ENCODE data around the gene JMJD8. TPM values are rescaled to one million over a fixed set of nuclear protein-coding genes. Genes with fewer than 3 reads are reported as not detected.

Gene JMJD8
- total RNA-seq, 1 experiment from 2014 or later: 33.4 TPM

DNA sequence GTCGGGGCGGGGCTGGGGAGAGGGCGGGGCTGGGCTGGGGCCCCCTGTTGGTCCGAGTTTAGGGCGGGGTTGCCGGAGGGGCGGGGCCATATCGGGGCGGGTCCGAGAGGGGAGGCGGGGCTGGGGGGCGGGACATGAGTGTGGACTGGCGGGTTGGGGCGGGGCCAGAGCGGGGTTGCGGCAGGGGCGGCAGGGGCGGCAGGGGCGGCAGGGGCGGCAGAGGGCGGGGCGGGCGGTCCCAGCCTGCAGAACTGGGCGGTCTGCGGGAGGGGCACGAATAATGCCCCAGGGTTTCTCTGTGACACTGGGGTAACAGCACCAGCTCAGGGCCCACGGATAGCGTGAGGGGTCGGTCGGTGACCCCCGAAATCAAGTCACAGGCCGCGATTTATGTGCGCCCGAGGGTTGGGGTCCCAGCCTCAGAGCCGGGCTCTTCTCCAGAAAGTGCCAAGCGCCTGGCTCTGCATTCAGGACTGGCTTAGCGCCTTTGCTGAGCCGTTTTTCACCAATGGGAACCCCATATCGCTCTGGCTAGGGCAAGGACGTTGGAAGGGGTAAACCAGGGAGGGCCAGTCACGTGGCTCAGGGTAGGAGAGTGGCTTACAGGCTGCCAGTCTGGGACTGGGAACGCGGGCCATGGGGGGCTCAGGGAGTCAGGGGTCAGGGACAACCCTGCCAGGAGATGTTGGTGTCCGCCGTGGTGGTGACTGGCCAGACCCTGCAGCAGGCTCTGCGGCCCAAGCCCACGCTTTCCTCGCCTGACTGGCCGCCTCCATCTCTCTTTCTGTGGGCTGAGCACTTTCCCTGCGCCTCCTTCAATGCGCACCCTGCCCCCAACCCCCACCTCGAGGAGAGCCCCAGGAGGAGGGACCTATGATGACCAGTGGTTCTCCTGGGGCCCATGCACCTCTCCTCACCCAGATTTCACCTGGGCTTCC is 46.8 kb downstream of the JMJD8 start:
- Mint-ChIP-seq H3K4me1 (ENCODE audit: insufficient read depth, unreplicated experiment) (no peaks in the 10 kb centered on the region), H3K36me3 (ENCODE audit: insufficient read depth, unreplicated experiment) (peaks cover 11% of the 10 kb centered on the region), H3K4me3 (ENCODE audit: unreplicated experiment) (peak overlapping the region; percentile 91), H3K27me3 (ENCODE audit: insufficient read depth, unreplicated experiment) (no peaks in the 10 kb centered on the region), H3K27ac (ENCODE audit: low read depth, unreplicated experiment) (peak overlapping the region; percentile 94), H3K9me3 (ENCODE audit: unreplicated experiment) (no peaks in the 10 kb centered on the region)
- CTCF ChIA-PET: interaction anchor here (0.6 kb wide), 1 partner anchor 110 kb away, joined by 3 read pairs; the partner anchor contains the start of gene CAPN15
- no TSS peak for BruUV-seq (replicated peaks)
- peak; percentile 91 for DNase-seq (ENCODE audit: unreplicated experiment)
- intact Hi-C loops (cut with micrococcal nuclease): loop anchor here (2.0 kb wide), 1 partner anchor 45 kb away; no protein-coding TSS in a partner anchor
- POLR2A ChIA-PET: interaction anchor here (0.7 to 4.0 kb wide), 18 partner anchors 8 to 213 kb away, joined by 3 to 43 read pairs (median 7); partner anchors contain the start of genes CAPN15, JMJD8, MSLN and RAB40C
- TF ChIP-seq, protein P1, sequence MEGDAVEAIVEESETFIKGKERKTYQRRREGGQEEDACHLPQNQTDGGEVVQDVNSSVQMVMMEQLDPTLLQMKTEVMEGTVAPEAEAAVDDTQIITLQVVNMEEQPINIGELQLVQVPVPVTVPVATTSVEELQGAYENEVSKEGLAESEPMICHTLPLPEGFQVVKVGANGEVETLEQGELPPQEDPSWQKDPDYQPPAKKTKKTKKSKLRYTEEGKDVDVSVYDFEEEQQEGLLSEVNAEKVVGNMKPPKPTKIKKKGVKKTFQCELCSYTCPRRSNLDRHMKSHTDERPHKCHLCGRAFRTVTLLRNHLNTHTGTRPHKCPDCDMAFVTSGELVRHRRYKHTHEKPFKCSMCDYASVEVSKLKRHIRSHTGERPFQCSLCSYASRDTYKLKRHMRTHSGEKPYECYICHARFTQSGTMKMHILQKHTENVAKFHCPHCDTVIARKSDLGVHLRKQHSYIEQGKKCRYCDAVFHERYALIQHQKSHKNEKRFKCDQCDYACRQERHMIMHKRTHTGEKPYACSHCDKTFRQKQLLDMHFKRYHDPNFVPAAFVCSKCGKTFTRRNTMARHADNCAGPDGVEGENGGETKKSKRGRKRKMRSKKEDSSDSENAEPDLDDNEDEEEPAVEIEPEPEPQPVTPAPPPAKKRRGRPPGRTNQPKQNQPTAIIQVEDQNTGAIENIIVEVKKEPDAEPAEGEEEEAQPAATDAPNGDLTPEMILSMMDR (IDR thresholded peaks at IDR 0.05; ENCODE audit: unreplicated experiment): no peak

DNA sequence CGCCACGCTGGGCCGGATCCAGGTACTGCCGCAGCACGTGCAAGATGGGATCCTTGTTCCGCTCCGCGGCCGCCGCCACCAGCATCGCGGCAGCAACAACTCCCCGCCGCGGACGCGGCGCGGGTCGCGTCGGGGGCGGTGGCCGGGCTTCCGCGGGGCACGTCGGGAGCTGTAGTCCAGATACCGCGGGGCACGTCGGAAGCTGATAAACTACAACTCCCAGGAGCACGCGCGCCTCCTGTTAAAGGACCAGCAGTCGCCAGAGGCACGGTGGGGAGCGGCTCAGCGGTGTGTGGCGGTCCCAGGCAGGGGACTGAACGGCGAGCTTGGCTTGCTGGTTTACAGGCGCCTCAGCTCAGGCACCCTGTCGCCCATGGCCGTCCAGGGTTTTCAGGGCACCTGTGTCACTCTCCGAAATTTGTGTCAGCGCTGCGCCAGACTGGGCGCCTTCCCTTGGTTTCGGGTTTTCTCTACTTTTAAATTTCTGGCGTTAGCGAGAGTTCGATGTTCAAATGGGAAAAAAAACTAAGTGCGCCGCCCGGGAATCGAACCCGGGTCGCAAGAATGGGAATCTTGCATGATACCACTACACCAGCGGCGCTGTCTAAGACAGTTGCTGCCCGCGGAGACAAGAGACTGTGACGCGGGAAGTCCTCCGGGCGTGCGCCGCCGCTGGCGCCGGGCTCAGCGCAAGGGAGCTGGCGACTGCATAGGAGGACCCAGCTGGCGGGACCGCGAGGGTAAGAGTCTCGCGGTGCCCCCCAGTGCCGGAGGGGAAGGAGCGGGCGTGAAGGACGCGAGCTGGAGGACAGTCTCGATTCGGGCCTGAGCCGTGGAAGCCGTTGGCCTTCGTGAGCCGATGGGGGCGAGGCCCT is 47.7 kb downstream of the JMJD8 start, which contains the start of gene METTL26:
Gene METTL26 (minus strand): TSS at position 100 of the 875 bp plus-strand sequence. CDS start 15 bp downstream, at position 85.
- intact Hi-C loops (cut with micrococcal nuclease): loop anchor here (2.0 kb wide), 1 partner anchor 44 kb away; no protein-coding TSS in a partner anchor
- POLR2A ChIA-PET: interaction anchor here (0.7 to 4.0 kb wide), 22 partner anchors 9 to 212 kb away, joined by 3 to 43 read pairs (median 6); partner anchors contain the start of genes CAPN15, JMJD8, MSLN and RAB40C

DNA sequence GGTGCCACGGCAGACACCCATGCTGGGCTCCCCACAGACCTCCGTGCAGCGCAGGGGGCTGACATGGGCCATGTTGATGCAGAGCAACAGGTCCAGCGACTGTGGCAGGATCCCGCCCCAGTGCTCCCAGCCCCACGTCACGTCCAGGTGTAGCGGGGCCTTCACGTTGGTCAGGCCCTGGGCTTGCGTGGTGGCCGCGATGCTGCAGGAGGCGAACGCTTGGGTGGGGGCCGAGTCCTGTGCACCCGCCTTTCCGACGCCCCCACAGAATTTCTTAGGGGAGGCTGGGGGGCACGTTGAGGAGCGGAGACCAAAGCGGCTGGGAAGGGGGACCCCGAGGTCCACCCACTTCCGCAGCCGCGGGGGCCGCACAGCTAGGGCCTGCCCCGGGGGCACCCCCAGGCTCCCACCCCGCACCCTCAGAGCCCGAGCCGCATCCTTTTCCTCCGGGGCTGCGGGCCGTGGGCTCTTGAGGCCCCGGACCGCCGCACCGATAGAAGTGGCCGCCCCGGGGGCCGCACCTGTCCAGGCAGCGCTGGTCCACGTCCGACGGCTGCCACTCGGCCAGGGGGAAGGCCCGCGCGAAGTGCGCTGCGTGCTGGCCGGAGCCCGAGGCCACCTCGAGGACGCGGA is 48.4 kb downstream of the JMJD8 start:
- H3K9me3 Mint-ChIP-seq (ENCODE audit: unreplicated experiment): no peaks in the 10 kb centered on the region
- intact Hi-C loops (cut with micrococcal nuclease): loop anchor here (2.0 kb wide), 1 partner anchor 43 kb away; no protein-coding TSS in a partner anchor
- no peak for DNase-seq (ENCODE audit: unreplicated experiment)
- TF ChIP-seq, protein P1 (IDR thresholded peaks at IDR 0.05; ENCODE audit: unreplicated experiment): no peak
- no TSS peak for BruUV-seq (replicated peaks)
- H3K4me1 Mint-ChIP-seq (ENCODE audit: insufficient read depth, unreplicated experiment): peaks cover 5% of the 10 kb centered on the region
- no peak overlapping the region for H3K27ac Mint-ChIP-seq (ENCODE audit: low read depth, unreplicated experiment)
- CTCF ChIA-PET: interaction anchor here (0.6 to 0.7 kb wide), 4 partner anchors 35 to 222 kb away, joined by 3 to 5 read pairs (median 4); no protein-coding TSS in a partner anchor
- H3K27me3 Mint-ChIP-seq (ENCODE audit: insufficient read depth, unreplicated experiment): no peaks in the 10 kb centered on the region
- POLR2A ChIA-PET: interaction anchor here (0.9 to 4.0 kb wide), 20 partner anchors 9 to 212 kb away, joined by 3 to 43 read pairs (median 8); partner anchors contain the start of genes CAPN15, JMJD8, MSLN and RAB40C
- peaks cover 11% of the 10 kb centered on the region for H3K36me3 Mint-ChIP-seq (ENCODE audit: insufficient read depth, unreplicated experiment)
- peak overlapping the region; percentile 91 for H3K4me3 Mint-ChIP-seq (ENCODE audit: unreplicated experiment)

More for the DNA sequence above, 47.7 kb downstream of the JMJD8 start, which contains the start of gene METTL26:
- CTCF ChIA-PET: interaction anchor here (0.6 to 0.8 kb wide), 6 partner anchors 31 to 223 kb away, joined by 3 to 5 read pairs (median 3); partner anchors contain the start of genes CAPN15 and RHOT2
- H3K27ac Mint-ChIP-seq (ENCODE audit: low read depth, unreplicated experiment): peak within 1 kb of the TSS; percentile 94
- TF ChIP-seq, protein P1 (IDR thresholded peaks at IDR 0.05; ENCODE audit: unreplicated experiment): no peak
- H3K27me3 Mint-ChIP-seq (ENCODE audit: insufficient read depth, unreplicated experiment): no peaks in the 10 kb centered on the region
- peak; percentile 95 for DNase-seq (ENCODE audit: unreplicated experiment)
- BruUV-seq (replicated peaks): TSS peak; percentile 84
- H3K4me1 Mint-ChIP-seq (ENCODE audit: insufficient read depth, unreplicated experiment): peaks cover 5% of the 10 kb centered on the region
- peaks cover 11% of the 10 kb centered on the region for H3K36me3 Mint-ChIP-seq (ENCODE audit: insufficient read depth, unreplicated experiment)
- peak within 1 kb of the TSS; percentile 91 for H3K4me3 Mint-ChIP-seq (ENCODE audit: unreplicated experiment)
- no peaks in the 10 kb centered on the region for H3K9me3 Mint-ChIP-seq (ENCODE audit: unreplicated experiment)

Data from MCF 10A (cell line).